K562 (cell line): ENCODE data around the gene VIPR2. TPM values are rescaled to one million over a fixed set of nuclear protein-coding genes. Genes with fewer than 3 reads are reported as not detected.

Experiments
- TAF15 ChIP-seq: fragments of 200-400 bp; formaldehyde crosslinking; IDR thresholded peaks from 2 replicates; pipeline ENCODE4 v1.6.1; 2017; ENCODE audit warnings: mild to moderate bottlenecking, low read depth, low read length, moderate library complexity
- ZBTB40 ChIP-seq, 2 experiments: fragments of 450-650 bp in 1 of 2; sonication (generic) in 1 of 2; formaldehyde crosslinking in 1 of 2; IDR thresholded peaks; 2 replicates each; pipeline versions ENCODE4 v1.7.1 to v1.9.0; 2016 to 2022; ENCODE audit warnings: inconsistent platforms in 1 of 2, mild to moderate bottlenecking in 1 of 2, missing genetic modification reagents in 1 of 2
- polyA plus RNA-seq, 8 experiments: library from polyadenylated mRNA; depleted of rRNA in 4 of 8; stranded (reverse) in 5 of 8; unstranded in 3 of 8; fragments of >200 nt; fragmentation: Nextera tagmentation in 2 of 8; fragmentation: Illumina TruSeq in 1 of 8; extraction: Ambion mirVana in 2 of 8; extraction: Trizol in 1 of 8; gene quantifications; 2 replicates each; pipeline versions ENCODE4 v1.2.1 to v1.2.3, GENCODE V29; 2011 to 2014; ENCODE audit warnings: inconsistent platforms in 1 of 8, missing spikeins in 1 of 8
- total RNA-seq, 7 experiments: library from RNA; depleted of rRNA in 6 of 7; stranded (reverse); fragments of >200 nt in 6 of 7; fragmentation: Illumina TruSeq in 2 of 7; extraction: Trizol in 2 of 7; gene quantifications; 2 replicates each; pipeline versions ENCODE4 v1.2.1 to v1.2.3, GENCODE V29; 2011 to 2021; ENCODE audit warnings: low replicate concordance in 1 of 7

Gene VIPR2
- total and polyA plus RNA-seq, 9 of the 15 experiments (the other 6 are each of a cell fraction or from before 2014, with no cell fraction given), result 0.04 TPM; not detected in 8

GRCh38 chr7:159065852-159066480 is 78.7 kb downstream of the VIPR2 start (continued):
- no peak for TF ChIP-seq ZBTB40 (IDR thresholded peaks at IDR 0.05)
- TF ChIP-seq ZBTB40 (CRISPR knock-in tag; IDR thresholded peaks at IDR 0.05), result no peak
- TF ChIP-seq TAF15, result no peak
